DLD1 (cell line): ENCODE results near the gene GPX3.

Experiments used
- in situ Hi-C: cut with HindIII; loops from 2 replicates; pipeline ENCODE4 v1.10.0; 2017; ENCODE audit warnings: low sequenced_read_pairs

Gene GPX3

GRCh38 chr5:151055336-151055735, 34.9 kb downstream of the GPX3 start:
- in situ Hi-C loops = no loop called here

DNA sequence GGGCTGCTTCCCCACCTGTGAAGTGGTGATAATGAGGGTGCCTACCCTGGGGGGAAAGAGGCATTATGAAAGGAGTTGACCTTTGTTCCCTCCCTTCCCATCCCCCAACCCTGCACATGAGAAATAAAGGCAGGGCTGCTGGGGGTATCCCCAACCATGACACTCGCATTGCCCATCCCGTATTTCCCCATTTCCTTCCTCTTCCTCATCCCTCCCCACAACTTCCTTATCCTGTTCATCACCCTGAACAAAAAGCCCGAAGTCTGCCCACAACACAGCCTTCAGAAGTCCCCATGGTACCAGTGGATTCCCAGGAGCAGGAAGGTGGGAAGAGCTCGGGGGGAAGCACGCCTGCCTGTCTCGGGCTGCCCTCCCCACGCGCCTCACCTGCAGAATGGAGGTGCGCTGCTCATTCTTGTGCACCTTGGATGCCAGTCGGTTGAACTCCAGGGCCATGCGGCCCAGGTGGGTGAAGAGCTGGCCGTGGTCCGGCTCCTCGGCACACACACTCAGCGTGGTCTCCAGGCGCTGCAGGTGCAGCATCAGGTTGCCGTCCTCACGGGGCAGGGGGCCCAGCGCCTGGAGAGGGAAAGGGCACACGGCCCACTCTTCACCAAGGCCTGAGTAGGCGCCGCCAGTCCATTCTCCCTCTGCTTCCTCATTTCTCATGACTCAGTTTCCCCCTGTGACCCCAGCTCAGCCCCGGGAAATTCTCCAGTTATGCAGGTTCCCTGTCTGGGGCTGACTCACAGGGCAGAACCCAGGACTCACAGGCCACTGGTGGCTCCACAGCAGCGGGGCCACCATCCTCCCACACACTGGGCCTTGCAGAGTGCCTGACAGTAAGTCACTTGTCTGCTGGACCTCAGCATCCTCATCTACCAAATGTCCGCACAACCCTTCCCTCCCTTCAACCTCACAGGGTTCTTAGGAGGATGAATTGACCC, 36.3 kb downstream of the GPX3 start:
- in situ Hi-C loops = no loop called here

DNA sequence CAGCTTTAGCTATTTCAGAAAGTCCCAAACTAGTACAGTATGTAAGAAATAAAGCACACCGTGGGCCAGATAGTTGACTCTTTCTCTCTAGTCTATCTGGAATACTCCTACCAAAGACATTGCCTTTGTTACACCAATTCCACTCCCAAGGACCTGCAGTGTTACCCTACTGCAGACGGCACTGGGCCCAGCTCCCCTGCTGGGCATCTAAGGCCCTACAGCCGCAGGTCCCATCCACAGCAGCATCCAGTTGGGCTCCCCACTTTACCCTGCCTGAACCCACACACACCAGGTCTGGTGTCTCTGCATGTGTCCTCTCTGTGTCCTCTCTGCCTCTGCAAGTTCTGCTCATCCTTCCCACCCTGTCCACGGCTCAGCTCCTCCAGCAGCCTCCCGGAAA, 37.9 kb downstream of the GPX3 start:
- in situ Hi-C loops = no loop called here

DNA sequence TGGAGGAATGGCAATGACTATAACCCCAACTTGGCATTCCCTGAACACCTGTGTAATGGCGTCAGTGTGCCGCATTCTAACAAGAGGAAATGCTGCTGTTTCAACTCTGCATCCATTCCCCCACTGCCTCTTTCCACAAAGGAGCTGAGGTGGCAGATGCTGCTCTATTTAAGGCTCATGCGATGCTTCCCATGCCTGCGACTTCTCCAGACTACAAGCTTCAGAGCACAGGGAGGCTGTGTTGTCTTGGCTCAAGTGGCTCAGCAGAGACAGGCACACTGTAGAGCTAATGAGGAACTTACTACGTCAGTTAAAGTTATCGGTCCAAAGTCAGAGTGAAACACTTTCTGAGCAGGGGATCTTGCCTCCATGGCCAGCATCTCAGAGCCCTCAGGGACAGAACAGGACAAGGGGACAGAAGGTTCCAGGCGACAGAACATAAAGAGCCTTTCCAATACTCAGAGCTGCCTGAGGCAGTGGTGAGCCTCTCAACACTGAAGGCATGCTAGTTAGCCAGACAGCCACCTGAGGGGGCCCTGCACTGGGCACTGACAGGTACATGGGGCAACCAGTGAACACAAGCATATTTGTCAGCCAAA, 38.6 kb downstream of the GPX3 start:
- in situ Hi-C loops = no loop called here

- in situ Hi-C loops = no loop called here
These were observed 40.4 kb downstream of the GPX3 start for GRCh38 chr5:151060742-151061141.

- in situ Hi-C loops = no loop called here
These were observed 42.2 kb downstream of the GPX3 start for GRCh38 chr5:151062405-151063141.

GRCh38 chr5:151063142-151063989, 43.0 kb downstream of the GPX3 start:
- in situ Hi-C loops = no loop called here

GRCh38 chr5:151064916-151065499, 44.6 kb downstream of the GPX3 start:
- in situ Hi-C loops = no loop called here

GRCh38 chr5:151065609-151066008, 45.2 kb downstream of the GPX3 start:
- in situ Hi-C loops = no loop called here

DNA sequence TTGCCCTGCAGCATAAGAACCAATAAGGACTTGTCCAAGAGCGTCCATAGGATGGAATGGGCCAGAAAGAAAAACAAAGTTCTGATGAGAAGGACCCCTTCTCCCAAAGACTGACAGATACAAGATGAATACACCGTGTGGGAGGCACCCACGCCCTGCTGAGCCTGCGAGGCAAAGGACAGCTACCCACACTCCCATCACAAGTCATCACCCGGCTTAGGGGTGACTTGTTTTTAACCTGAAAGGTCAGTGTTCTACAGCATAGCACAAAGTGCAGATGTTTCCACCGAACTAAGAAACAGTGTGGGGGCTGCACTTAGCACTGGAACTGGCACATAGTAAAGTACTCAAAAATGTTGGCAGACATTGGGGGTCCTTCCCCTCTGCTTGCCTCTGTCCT, 46.5 kb downstream of the GPX3 start:
- in situ Hi-C loops = no loop called here

GRCh38 chr5:151067632-151068432, 47.4 kb downstream of the GPX3 start:
- in situ Hi-C loops = no loop called here

GRCh38 chr5:151068433-151069197, 48.2 kb downstream of the GPX3 start:
- in situ Hi-C loops = no loop called here

GRCh38 chr5:151070449-151070848, 50.1 kb downstream of the GPX3 start:
- in situ Hi-C loops = no loop called here

DNA sequence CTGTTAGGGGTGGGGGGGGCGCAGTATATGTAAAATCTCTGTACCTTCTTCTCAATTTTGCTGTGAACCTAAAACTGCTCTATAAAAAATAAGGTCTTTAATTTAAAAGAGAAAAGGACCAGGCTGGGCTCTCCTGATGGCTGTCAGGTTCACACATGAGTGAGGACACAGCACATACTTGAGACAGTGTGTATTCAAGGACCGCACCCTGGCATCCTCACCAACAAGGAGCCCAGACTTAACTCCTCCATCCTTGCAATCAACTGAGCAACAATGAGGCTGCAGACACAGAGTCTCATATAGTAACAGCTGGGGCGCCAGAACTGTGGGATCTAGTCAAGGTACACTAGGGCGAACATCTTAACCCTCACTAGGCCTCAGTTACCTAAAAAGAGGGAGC, 50.6 kb downstream of the GPX3 start:
- in situ Hi-C loops = no loop called here

GRCh38 chr5:151071848-151072629, 51.6 kb downstream of the GPX3 start:
- in situ Hi-C loops = no loop called here

DNA sequence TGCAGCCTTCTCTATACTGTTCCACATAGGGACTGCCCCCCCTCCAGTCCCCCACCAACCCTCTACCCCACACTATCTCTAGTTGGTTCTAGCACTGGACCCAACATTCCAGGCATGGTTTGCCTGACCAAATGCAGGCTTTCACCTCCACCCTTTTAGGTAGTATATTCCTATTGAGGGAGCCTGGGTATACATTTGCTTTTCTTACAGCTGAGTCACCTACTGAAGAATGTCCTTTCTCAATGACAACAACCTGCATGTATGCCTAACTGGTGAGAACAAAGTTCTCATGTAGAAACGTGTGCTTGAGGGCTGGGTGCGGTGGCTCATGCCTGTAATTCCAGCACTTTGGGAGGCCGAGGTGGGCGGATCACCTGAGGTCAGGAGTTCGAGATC, 52.2 kb downstream of the GPX3 start:
- in situ Hi-C loops = no loop called here

DNA sequence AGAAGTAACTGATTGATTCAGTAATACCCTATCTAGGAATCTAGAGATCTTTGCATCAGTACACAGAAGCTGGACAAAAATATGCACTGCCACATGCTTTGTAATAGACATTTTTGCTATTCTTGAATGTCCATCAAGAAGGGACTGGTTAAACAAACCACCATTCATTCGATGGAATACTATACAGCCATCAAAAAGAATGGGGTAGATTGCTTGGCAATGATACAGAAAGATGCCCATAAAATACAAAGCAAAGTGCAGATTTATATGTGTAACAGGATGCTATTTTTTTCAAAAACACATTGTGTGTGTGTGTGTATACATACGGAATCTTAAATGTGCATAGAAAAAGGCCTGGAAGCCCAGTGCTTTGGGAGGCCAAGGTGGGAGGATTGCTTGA, 52.9 kb downstream of the GPX3 start:
- in situ Hi-C loops = no loop called here

DNA sequence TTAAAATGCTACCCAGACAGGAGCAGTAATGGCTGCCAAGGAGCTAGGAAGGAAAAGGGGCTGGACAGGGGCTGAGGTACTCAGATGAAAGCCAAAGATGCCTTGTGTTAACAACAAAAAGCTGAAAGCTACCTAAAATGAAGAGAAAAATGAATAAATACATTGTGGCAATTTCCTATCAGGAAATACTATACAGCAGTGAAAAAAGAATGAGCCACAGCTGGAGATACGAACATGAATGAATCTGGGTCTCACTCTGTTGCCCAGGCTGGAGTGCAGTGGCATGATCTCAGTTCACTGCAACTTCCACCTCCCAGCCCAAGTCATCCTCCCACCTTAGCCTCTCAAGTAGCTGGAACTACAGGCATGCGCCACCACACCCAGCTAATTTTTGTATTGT, 54.2 kb downstream of the GPX3 start:
- in situ Hi-C loops = no loop called here
